Type B pancreatic cell (in vitro differentiated cells): ENCODE measurements around the gene CCNQ. TPM values are rescaled to one million over a fixed set of nuclear protein-coding genes. Genes with fewer than 3 reads are reported as not detected.

Experiments
- DNase-seq: peaks from one replicate; pipeline ENCODE4 v3.0.0; 2021; ENCODE audit warnings: mixed read lengths; ENCODE audit not compliant: unreplicated experiment; ENCODE audit errors: extremely low spot score
- H3K27ac Mint-ChIP-seq: 2 replicates; pipeline ENCODE4 v1.8.0; 2021; ENCODE audit warnings: mild to moderate bottlenecking, mixed read lengths
- H3K27me3 Mint-ChIP-seq: 2 replicates; pipeline ENCODE4 v1.8.0; 2021; ENCODE audit warnings: mixed read lengths
- H3K36me3 Mint-ChIP-seq: 2 replicates; pipeline ENCODE4 v1.8.0; 2021; ENCODE audit warnings: mixed read lengths
- H3K4me1 Mint-ChIP-seq: one replicate; pipeline ENCODE4 v1.8.0; 2021; ENCODE audit warnings: mixed read lengths; ENCODE audit not compliant: unreplicated experiment
- H3K4me3 Mint-ChIP-seq: 2 replicates; pipeline ENCODE4 v1.8.0; 2021; ENCODE audit warnings: mild to moderate bottlenecking, mixed read lengths
- H3K9me3 Mint-ChIP-seq: 2 replicates; pipeline ENCODE4 v1.8.0; 2021; ENCODE audit warnings: mixed read lengths
- CTCF ChIP-seq: fragments of 200-600 bp; sonication (generic); conservative IDR thresholded peaks from 2 replicates; pipeline ENCODE4 v1.5.0; 2021; ENCODE audit warnings: antibody characterized with exemption, mild to moderate bottlenecking
- total RNA-seq: library from RNA; stranded (reverse); gene quantifications from 2 replicates; pipeline ENCODE4 v1.2.1, GENCODE V29; 2021; ENCODE audit warnings: low replicate concordance

CCNQ gene
- total RNA-seq, 1 donor from 2014 or later = 19.0 TPM

DNA sequence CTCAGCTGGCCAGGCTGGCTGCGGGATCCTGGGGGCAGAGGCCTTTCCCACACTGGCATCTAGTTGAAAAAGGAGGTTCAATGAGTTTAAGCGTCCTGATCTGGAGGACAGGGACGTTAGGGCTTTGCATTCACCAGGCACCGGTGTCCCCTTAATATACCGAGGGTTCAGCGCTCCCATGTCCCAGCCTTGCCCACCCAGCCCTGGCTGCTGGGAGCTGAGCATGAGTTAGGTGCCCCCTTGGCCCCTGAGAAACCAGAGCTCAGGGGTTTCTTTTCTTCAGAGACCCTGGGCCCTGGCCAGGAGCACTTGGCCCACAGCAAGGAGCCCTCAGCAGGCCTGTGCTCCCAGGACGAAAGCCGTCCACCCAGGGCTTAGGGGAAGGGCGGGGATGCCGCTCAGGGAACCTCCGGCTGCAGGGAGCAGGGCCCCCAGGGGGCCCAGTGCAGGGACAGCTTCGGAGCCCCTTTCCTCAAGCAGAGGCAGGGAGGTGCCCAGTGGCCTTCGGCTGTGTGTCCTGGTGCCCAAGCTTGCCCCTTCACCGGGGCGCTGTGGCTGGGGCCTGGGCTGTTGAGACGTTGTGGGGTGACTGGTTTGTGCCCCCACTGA lies 27.2 kb upstream of the CCNQ start:
- Mint-ChIP-seq H3K4me1 (no peaks in the 10 kb centered on the region), H3K27ac (no peak overlapping the region), H3K9me3 (peaks cover 3% of the 10 kb centered on the region), H3K27me3 (no peaks in the 10 kb centered on the region), H3K4me3 (no peak overlapping the region), H3K36me3 (no peaks in the 10 kb centered on the region)
- TF ChIP-seq CTCF = no peak
- no peak for DNase-seq

- DNase-seq = no peak
- Mint-ChIP-seq H3K4me3 (no peak overlapping the region), H3K9me3 (no peaks in the 10 kb centered on the region), H3K27me3 (no peaks in the 10 kb centered on the region), H3K27ac (no peak overlapping the region), H3K36me3 (no peaks in the 10 kb centered on the region), H3K4me1 (no peaks in the 10 kb centered on the region)
- no peak for TF ChIP-seq CTCF
These were observed 26.5 kb upstream of the CCNQ start for GRCh38 chrX:153625271-153626024.

DNA sequence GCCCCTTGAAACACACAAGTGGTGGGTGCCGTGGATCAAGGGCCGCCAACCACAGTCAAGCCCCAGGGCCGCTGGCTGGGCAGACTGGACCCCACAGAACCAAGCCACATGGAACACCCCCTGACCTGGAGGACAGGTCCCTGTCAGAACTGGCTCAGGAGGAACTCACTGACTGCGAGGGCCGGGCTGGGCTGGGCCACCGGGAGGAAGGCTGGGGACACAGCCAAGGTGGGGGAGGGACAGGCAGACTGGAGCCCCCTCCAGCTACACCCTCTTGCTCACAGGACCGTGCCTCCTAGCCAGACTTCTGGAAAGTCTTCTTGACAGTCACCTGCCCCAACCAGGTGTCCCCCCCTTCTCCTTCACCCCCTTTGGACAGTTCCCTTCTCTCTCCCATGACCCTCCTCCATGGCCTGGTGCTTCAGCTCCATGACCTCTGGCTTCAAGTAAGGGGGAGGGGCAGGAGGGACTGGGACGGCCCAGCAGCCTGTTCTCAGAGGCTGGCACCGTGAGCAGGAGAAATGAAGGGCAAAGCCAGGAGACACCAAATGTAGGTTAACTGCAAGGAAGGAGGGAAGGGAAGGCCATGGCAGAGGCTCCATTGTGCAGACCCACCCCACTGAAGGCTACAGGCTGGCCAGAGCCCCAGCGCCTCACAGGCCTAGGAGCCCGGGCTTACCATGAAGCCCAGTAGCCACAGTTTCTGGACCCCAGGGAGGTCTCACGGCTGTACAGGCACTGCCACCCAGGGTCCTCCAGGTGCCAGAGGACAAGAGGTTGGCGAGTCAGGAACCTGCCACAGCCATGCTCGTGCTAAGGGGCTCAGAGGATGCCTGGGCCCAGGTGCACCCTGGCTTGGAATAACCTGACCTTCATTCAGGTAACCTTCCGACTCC lies 25.5 kb upstream of the CCNQ start:
- Mint-ChIP-seq H3K27ac (no peak overlapping the region), H3K9me3 (no peaks in the 10 kb centered on the region), H3K36me3 (no peaks in the 10 kb centered on the region), H3K4me1 (no peaks in the 10 kb centered on the region), H3K27me3 (no peaks in the 10 kb centered on the region), H3K4me3 (no peak overlapping the region)
- DNase-seq = no peak
- no peak for TF ChIP-seq CTCF

DNA sequence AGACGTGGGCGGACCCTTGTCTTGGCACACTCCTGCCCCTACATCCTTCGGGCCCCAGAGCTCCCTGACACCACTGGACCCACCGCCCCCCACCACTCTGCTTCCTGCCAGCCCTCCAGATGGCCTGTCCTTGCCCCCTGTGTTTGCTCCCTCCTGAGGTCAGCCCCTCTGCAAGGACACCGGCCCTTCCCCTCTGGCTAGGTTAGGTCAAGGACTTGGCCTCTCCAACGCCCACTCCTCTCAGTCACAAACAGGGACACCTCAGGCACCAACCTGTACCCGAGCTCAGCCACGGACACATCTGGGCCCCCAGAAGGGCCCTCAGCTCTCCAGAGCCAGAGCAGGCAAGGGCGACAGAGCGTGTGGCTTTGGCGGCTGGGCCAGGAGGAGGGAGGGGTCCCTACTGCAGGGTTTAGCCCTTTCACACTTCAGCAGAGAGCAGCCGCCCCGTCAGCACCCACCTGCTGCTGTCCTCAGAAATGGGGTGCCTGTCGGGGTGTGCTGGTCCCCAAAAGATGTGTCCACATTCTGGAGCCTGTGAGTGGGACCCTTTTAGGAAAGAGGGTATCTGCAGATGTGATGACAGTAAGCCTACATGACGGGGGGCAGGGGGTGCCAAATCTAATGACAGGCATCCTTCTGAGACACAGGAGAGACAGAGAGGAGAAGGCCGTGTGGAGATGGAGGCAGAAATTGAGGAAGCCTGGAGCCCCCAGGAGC lies 24.5 kb upstream of the CCNQ start:
- H3K4me3 Mint-ChIP-seq = no peak overlapping the region
- H3K4me1 Mint-ChIP-seq = no peaks in the 10 kb centered on the region
- H3K27ac Mint-ChIP-seq = no peak overlapping the region
- DNase-seq = no peak
- H3K27me3 Mint-ChIP-seq = peaks cover 4% of the 10 kb centered on the region
- no peak for TF ChIP-seq CTCF
- no peaks in the 10 kb centered on the region for H3K9me3 Mint-ChIP-seq
- no peaks in the 10 kb centered on the region for H3K36me3 Mint-ChIP-seq

DNA sequence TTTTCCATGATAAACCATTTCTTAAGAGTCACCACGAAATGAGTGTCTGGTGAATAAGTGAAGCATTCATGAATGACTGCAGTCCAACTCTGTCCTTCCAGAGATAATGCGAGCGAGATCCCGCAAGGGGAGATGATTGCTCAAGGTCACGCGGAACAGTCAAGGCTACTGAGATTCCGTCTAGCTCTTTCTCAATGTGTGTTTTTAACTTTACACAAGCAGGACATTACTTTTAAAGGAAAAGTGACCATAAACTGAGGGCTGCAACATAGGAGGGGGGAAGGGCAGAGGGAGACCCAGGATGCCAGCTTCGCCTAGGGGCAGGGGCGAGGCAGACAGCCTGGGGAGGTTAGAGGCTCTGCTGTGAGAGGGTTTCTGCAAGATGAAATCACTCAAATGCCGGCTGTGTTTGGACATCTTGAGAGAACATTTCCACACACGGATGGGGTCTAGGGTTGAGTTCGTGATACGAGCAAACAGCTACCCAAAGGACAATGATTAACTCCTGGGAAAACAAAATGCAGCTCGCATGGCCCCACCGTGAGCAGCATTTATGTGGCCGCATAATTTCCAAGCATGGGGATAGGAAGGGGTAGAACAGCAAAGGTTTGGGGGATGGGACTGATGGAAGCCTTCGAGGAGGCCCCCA lies 23.8 kb upstream of the CCNQ start:
- Mint-ChIP-seq H3K27me3 (peaks cover 11% of the 10 kb centered on the region), H3K9me3 (no peaks in the 10 kb centered on the region), H3K4me1 (no peaks in the 10 kb centered on the region), H3K4me3 (no peak overlapping the region), H3K27ac (no peak overlapping the region), H3K36me3 (no peaks in the 10 kb centered on the region)
- DNase-seq = no peak
- no peak for TF ChIP-seq CTCF
